ENCODE data around the gene KLHL29.

GRCh38 chr2:23486684-23487075, 101.7 kb downstream of the KLHL29 start:
- TF ChIP-seq CTCF (IDR thresholded peaks at IDR 0.05) (no peak), EZH2 (IDR thresholded peaks at IDR 0.05; ENCODE audit: borderline replicate concordance, insufficient read depth, low read depth, low read length, poor library complexity, severe bottlenecking) (no peak)

Data from B cell (primary cell).